Mononuclear cell (primary cell): ENCODE data around the gene TP53BP2. TPM values are rescaled to one million over a fixed set of nuclear protein-coding genes. Genes with fewer than 3 reads are reported as not detected.
"Not testable (repeated sequence)": the region's sequence is repeated elsewhere in the genome, so short reads cannot be mapped to it uniquely, and the experiment has no call there.

Source experiments
- H3K27me3 ChIP-seq: 2 replicates; pipeline ENCODE4 v1.6.0; 2011; ENCODE audit warnings: low read length, control low read depth; ENCODE audit not compliant: insufficient read depth
- H3K4me1 ChIP-seq: 2 replicates; pipeline ENCODE4 v1.5.1; 2011; ENCODE audit warnings: mild to moderate bottlenecking, low read length, control low read depth; ENCODE audit not compliant: insufficient read depth
- H3K4me3 ChIP-seq: 2 replicates; pipeline ENCODE4 v1.5.1; 2011; ENCODE audit warnings: mild to moderate bottlenecking, low read length, moderate library complexity
- H3K9me3 ChIP-seq: 2 replicates; pipeline ENCODE4 v1.5.1; 2011; ENCODE audit warnings: low read depth, mild to moderate bottlenecking, control low read depth, low read length
- total RNA-seq: library from RNA; depleted of rRNA; stranded (reverse); fragments of >200 nt; gene quantifications from one replicate; pipeline ENCODE4 v1.2.3, GENCODE V29; 2012

Gene TP53BP2
- total RNA-seq, 1 donor = 117 TPM

DNA sequence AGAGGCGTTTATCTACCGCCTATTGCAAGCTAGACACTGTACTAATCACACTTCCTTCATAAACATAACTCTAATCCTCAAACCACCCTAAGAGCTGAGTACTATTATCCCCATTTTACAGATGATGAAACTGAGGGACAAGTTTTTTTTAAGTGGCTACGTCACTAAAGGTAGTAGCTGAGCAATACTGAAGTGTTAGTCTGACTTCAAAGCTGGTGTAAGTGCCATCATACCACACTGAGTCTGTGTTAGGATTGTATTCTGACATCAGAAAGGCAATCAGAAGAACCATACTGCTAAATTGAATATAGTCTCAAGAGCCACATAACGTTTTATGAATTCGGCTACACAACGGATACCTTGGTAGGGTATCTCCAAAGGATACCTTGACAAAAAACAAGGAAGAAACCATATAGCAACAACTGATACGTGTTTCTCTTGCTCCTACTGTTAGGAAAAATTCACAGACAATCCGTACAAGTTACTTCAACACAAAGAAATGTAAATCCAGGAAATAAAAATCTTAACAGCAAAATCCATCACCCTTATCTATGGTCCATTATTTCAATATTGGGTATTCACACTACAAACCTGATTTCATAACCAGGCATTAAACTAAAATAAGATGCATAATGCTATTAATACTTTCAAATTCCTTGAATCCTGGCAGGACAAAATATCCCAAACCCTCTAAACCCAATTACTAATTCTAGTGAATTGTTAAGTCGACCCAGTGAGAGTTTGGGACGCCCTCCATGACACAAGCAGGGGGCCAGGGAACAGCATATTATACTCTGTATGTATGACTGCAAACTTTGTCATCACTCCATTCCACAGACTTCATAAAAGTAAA is 1.6 kb downstream of the TP53BP2 start:
- H3K27me3 ChIP-seq = no peaks in the 10 kb centered on the region
- no peaks in the 10 kb centered on the region for H3K9me3 ChIP-seq
- H3K4me1 ChIP-seq = peaks cover 31% of the 10 kb centered on the region
- H3K4me3 ChIP-seq = peak overlapping the region; percentile 86

DNA sequence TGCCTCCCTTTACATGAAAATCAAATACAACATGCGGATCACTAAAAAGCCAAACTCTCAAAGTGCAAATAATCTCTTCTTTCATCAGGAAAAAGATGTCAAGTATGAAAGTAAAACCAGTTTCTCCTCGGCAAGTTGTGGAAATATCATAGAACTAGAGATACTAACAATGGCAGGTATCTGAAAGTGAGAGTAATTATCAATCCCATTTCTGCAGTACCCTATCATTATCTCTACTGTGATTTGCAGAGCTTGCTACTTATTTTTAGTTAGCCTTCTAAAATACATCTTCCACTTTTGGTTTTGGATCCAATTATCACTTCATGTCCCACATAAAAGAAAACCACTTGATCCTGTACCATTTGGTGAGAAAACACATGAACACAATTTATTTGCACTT is 3.0 kb downstream of the TP53BP2 start:
- Histone ChIP-seq H3K4me1 (peaks cover 31% of the 10 kb centered on the region), H3K27me3 (no peaks in the 10 kb centered on the region), H3K4me3 (no peak overlapping the region), H3K9me3 (no peaks in the 10 kb centered on the region)

DNA sequence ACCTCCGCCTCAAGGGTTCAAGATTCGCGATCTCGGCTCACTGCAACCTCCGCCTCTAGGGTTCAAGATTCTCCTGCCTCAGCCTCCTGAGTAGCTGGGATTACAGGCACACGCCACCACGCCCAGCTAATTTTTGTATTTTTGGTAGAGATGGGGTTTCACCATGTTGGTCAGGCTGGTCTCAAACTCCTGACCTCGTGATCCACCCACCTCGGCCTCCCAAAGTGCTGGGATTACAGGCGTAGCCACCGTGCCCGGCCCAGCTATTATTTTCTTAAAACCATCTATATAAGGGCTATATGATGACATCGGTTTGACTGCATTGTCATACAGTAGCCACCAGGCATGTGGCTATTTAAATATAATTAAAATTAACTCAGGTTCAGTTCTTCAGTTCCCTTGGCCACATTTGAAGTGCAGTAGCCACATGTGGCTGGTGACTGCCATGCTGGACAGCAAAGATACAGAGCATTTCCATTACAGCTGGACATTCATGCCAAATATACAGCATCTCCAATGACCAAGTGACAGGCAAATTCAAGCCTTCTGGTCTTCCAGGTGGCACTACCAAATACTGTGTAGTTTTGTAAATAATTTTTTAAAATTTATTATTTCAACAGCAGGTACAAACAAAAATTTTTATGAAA is 3.6 kb downstream of the TP53BP2 start:
- H3K4me1 ChIP-seq = peaks cover 35% of the 10 kb centered on the region
- not testable (repeated sequence) for H3K27me3 ChIP-seq, H3K4me3 ChIP-seq, H3K9me3 ChIP-seq

DNA sequence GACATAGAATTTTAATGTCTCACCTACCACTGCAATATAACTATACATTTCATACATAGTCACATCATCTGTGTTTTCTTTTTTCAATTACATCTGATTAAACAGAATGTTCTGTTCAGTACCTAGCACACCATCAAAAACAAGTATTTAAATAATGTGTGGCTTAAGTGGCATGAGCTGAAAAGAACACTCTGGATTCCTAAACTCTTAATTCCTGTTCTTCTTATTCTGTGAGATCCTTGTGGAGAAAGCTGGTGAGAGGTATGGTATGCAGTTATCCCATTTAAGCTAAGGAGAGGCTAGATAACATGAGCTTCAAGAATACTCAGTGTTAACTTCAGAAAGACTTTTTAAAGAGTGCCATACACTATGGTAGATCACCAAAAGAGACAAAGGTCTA is 5.5 kb downstream of the TP53BP2 start:
- no peaks in the 10 kb centered on the region for H3K27me3 ChIP-seq
- H3K4me1 ChIP-seq = peaks cover 45% of the 10 kb centered on the region
- no peaks in the 10 kb centered on the region for H3K9me3 ChIP-seq
- no peak overlapping the region for H3K4me3 ChIP-seq

DNA sequence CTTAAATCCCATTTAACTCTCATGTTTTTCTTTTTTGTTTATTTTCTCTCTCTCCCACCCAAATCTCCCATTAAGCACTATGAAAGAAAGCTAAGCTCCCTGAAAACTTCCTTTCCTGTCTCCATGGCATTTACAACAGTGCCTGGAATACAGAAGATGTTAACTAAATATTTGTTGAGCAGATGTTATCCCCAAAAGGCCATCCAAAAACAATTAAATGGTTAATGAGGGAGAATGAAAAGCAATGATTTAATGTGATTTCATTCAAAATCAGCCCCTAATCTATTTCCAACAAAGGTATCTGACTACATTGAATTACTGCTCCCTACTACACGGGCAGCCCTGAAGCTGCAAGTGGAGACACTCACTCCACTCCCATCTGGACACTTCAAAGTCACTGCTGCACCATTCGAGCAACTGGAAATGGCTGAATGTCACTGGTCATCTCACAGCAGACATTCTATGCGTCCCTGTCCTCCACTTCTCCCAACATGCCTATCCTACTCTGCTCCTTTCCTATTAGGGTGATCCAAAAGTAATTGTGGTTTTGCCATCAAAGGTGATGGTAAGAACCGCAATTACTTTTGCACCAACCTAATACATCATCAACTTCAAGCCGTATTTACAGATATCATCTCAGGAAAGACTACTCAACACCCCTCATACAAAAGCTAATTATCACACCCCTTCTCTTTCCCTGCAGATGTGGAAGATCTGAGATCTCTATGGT is 7.5 kb downstream of the TP53BP2 start:
- Histone ChIP-seq H3K27me3 (no peaks in the 10 kb centered on the region), H3K4me1 (peaks cover 50% of the 10 kb centered on the region), H3K9me3 (no peaks in the 10 kb centered on the region), H3K4me3 (no peak overlapping the region)

DNA sequence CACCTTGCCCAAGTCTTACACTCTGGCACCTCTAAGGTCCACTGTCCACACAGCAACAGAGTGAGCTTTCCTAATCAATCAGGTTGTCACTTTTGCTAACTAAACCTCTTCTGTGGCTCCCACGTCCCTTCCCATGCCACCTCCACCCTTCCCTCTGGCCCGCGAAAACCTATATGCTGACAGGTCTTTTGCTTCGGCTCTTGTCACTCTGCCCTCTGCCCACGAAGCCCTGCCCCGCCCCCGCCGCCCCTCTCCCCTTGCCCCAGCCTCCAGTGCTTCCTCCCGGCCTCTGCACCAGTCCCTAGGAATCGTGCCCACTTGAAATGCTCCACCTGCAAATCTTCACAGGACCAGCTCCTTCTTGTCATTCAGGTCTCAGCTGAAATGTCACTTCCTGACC is 8.1 kb downstream of the TP53BP2 start:
- H3K27me3 ChIP-seq = no peaks in the 10 kb centered on the region
- H3K4me1 ChIP-seq = peaks cover 51% of the 10 kb centered on the region

DNA sequence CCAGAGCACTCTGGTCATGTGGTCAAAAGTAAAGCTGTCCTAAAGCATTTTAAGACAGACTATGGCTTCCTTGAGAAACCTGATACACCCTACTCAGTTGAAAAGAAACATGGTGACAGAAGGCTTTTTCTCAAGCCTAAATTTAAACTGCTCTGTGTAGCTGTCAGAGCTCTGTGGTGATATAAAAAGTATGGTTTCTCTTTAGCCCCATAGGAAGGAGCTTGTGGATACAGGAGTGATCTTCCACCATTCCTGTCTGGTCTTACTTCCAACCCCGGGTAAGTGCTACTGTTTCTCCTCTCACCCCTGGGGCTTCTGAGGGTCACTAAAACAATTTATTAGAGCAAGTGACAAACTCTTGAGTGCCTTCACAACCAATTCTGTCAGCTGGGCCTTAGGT is 8.5 kb downstream of the TP53BP2 start:
- Histone ChIP-seq H3K4me1 (peaks cover 54% of the 10 kb centered on the region), H3K9me3 (no peaks in the 10 kb centered on the region), H3K27me3 (no peaks in the 10 kb centered on the region), H3K4me3 (no peak overlapping the region)

More for the DNA sequence above, 8.1 kb downstream of the TP53BP2 start:
- no peak overlapping the region for H3K4me3 ChIP-seq
- H3K9me3 ChIP-seq = no peaks in the 10 kb centered on the region

DNA sequence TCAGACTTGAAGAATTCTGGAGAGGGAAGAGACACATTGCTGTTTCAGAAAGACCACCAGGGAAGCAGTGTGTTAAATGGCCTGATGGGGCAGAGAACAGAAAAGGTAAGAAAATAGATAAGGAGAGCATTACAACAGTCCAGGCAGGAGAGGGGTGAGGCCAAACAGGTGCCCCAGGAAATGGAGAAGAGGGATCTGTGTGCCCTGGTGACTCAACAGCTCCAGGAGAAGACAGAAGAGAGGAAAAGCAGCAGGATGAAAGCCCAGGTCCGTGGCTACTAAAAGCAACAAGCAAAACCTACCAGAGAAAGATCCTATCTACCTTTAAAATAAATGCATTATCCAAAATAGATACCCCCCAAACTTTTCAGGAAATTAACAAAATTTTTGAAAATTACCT is 9.2 kb downstream of the TP53BP2 start:
- Histone ChIP-seq H3K27me3 (no peaks in the 10 kb centered on the region), H3K4me3 (no peak overlapping the region), H3K9me3 (no peaks in the 10 kb centered on the region), H3K4me1 (peaks cover 52% of the 10 kb centered on the region)

DNA sequence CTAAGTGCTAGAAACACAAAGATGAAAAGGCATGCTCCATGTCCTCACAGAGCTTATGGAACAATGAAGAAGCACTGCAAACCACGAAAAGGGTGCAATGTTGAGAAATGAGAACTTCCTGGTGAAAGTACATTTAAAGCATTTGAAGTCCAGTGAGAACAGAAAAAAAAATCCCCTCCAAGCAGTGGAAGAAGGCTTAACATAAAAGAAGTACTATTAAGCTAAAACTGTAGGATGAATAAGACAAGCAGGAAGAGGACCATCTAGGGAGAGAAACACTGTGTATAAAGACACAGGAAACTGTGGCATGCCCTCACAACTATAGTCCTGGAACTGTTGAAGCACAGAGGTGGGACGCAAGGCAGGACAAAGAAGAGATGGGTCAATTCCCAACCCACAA is 10.0 kb downstream of the TP53BP2 start:
- H3K4me3 ChIP-seq = no peak overlapping the region
- no peaks in the 10 kb centered on the region for H3K9me3 ChIP-seq
- peaks cover 58% of the 10 kb centered on the region for H3K4me1 ChIP-seq
- no peaks in the 10 kb centered on the region for H3K27me3 ChIP-seq

DNA sequence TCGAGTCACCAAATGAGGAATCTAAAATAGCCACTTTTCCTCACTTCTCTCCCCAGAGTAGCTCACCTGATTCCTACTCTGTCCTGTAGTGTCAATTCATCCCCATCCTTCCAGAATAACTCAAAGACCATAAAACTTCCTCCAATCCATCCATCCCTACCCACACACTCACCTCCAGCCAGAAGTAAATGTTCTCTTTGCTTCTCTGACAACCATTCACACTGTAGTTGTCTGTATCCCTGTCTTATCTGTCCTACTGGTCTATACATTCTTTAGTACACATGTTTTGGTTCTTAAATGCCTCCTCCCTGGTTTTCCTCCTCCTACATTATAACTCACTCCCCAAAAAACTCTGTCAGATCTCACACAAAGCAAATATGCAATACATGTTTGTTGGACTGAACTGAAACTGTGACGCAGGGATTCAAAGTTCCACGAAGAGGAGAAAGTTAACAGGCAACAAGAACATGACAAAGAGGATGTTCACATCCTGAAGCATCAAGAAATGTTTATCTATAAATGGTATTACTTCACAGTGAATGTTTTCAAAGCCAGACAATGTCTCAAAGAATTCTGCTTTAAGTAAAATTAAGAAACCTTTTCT is 11.0 kb downstream of the TP53BP2 start:
- no peaks in the 10 kb centered on the region for H3K27me3 ChIP-seq
- H3K4me3 ChIP-seq = no peak overlapping the region
- H3K4me1 ChIP-seq = peaks cover 58% of the 10 kb centered on the region
- H3K9me3 ChIP-seq = no peaks in the 10 kb centered on the region

DNA sequence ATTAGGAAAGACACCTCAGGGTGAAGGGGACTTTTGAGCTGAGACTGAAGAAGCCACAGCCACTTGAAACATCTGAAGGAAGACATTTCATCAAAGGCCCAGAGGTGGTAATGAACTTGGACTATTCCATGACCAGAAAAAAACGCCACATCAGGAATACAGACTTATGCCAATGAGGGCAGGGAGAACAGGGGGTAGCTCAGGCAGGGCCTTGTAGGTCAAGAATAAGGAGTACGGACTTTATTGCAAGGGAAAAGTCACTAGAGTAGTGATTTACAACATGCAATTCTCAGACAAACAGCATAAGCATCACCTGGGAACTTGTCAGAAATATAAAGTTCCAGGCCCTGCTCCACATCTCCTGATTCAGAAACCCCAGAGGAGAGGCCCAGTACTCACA is 11.8 kb downstream of the TP53BP2 start:
- Histone ChIP-seq H3K4me1 (peaks cover 58% of the 10 kb centered on the region), H3K9me3 (no peaks in the 10 kb centered on the region), H3K27me3 (no peaks in the 10 kb centered on the region), H3K4me3 (no peak overlapping the region)

DNA sequence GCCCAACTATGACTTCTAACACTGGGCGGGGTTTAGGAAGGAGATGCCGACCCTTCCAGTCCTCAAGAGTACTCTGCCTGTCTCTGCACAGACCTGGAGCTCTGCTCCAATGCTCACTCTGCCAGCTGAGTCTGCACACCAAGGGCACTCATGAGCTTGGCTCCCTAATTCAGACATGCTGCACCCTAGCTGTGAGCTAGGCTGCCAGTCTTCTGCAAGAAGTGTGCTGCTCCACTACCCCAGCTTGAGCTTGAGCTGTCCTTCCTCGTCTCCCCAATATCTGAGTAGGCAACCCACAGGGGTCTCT is 13.2 kb downstream of the TP53BP2 start:
- Histone ChIP-seq H3K4me3 (no peak overlapping the region), H3K9me3 (no peaks in the 10 kb centered on the region), H3K27me3 (no peaks in the 10 kb centered on the region), H3K4me1 (peaks cover 57% of the 10 kb centered on the region)

DNA sequence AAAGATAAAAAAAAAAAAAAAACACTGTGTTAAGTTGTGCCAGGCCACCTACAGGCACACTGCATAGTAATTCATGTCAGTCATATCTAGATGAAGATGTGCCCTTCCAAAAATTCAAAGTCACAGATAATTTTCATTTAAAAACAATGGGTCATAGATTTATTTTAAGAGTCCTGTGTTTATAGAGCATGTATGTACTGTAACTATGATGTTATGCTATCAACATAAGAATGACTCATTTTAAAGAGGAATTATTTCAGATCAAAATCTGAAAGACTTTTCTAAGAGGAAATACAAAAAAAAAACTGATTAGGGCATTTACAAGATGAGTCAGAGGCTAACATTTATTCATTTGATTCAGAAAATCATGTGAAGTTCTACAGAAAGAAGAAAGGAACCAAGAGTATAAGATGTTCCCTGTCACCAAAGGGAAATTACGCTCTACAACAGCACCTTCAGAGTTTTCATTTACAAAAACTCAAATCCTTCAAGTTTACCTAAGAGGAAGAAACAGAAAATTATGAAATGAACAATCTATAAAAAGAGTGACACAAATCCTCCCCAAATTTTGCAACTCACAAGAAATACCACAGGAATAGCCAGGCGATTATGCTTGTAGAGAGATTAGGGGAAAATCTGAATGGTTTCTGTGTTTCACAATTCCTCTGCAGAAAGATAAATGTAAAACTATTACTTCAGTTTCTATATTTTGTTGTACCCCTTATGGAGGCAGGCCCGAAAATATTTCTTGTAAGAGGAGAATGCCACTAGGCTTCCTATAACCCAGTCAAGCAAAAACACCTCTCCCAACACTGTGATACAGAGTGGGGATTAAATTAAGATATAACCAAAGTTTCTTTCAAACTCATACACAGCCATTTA is 13.8 kb downstream of the TP53BP2 start:
- Histone ChIP-seq H3K9me3 (no peaks in the 10 kb centered on the region), H3K27me3 (no peaks in the 10 kb centered on the region), H3K4me1 (peaks cover 57% of the 10 kb centered on the region), H3K4me3 (no peak overlapping the region)

DNA sequence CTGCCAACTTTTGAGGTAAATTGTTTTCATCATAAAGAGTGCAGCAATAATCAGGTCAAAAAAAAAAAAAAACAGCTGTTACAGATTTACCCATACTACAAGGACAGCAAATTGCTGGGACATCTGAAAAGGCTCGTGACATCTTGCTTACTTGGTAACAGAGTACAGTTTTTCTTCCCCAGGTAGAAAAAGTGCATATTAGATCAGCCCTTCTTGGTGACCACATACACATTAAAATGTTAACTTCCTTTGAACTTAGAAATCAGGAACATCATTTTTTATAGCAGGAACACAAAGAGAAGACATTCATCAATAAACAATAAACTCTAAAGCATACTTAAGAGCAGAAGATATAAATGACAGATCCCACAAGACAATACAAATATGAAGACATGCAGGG is 16.1 kb downstream of the TP53BP2 start:
- Histone ChIP-seq H3K4me1 (peaks cover 59% of the 10 kb centered on the region), H3K4me3 (no peak overlapping the region), H3K9me3 (no peaks in the 10 kb centered on the region), H3K27me3 (no peaks in the 10 kb centered on the region)
